ENCODE measurements around the gene SMIM24.

- TF ChIP-seq POLR2AphosphoS5 (IDR thresholded peaks at IDR 0.05) = no peak
- TF ChIP-seq, protein P1, sequence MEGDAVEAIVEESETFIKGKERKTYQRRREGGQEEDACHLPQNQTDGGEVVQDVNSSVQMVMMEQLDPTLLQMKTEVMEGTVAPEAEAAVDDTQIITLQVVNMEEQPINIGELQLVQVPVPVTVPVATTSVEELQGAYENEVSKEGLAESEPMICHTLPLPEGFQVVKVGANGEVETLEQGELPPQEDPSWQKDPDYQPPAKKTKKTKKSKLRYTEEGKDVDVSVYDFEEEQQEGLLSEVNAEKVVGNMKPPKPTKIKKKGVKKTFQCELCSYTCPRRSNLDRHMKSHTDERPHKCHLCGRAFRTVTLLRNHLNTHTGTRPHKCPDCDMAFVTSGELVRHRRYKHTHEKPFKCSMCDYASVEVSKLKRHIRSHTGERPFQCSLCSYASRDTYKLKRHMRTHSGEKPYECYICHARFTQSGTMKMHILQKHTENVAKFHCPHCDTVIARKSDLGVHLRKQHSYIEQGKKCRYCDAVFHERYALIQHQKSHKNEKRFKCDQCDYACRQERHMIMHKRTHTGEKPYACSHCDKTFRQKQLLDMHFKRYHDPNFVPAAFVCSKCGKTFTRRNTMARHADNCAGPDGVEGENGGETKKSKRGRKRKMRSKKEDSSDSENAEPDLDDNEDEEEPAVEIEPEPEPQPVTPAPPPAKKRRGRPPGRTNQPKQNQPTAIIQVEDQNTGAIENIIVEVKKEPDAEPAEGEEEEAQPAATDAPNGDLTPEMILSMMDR (IDR thresholded peaks at IDR 0.05) = no peak
Measured at GRCh38 chr19:3494559-3494958, 14.2 kb upstream of the SMIM24 start.
